Measurements from ENCODE around the gene UTY.

The UTY gene

DNA sequence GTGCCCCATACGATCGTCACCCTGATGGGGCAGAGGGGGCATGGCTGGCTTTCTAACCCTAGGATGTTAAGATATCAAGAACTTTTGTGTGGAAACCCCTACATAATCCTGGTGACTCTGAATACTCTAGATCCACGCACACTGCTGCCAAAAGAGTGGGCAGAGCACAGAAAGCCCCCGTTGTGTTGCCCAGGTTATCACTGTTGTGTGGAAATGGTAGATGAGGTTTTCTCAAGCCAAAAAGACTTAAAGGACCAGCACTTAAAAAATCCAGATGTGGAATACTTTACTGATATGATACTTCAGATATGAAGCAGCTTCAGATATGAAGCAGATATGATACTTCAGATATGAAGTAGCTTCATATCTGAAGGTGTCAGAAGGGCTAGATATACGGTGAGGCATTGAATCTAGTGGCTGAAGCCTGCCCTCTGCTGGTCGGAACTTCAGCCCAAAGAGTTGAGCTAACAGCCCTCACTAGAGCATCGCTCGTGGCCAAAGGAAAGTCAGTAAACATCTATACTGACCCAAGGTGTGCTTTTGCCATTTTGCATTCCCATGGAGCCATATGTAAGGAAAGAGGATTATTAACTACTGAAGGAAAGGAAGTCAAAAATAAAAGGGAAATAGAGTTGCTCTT, 136.4 kb downstream of the UTY start:
- H3K4me3 ChIP-seq (ENCODE audit: low read length), result no peak overlapping the region
- TF ChIP-seq, protein P1, sequence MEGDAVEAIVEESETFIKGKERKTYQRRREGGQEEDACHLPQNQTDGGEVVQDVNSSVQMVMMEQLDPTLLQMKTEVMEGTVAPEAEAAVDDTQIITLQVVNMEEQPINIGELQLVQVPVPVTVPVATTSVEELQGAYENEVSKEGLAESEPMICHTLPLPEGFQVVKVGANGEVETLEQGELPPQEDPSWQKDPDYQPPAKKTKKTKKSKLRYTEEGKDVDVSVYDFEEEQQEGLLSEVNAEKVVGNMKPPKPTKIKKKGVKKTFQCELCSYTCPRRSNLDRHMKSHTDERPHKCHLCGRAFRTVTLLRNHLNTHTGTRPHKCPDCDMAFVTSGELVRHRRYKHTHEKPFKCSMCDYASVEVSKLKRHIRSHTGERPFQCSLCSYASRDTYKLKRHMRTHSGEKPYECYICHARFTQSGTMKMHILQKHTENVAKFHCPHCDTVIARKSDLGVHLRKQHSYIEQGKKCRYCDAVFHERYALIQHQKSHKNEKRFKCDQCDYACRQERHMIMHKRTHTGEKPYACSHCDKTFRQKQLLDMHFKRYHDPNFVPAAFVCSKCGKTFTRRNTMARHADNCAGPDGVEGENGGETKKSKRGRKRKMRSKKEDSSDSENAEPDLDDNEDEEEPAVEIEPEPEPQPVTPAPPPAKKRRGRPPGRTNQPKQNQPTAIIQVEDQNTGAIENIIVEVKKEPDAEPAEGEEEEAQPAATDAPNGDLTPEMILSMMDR (IDR thresholded peaks at IDR 0.05; ENCODE audit: insufficient read depth, low read depth, low read length, missing control alignments), result peak; percentile 62
- peak; percentile 43 for DNase-seq (ENCODE audit: low read depth)

DNA sequence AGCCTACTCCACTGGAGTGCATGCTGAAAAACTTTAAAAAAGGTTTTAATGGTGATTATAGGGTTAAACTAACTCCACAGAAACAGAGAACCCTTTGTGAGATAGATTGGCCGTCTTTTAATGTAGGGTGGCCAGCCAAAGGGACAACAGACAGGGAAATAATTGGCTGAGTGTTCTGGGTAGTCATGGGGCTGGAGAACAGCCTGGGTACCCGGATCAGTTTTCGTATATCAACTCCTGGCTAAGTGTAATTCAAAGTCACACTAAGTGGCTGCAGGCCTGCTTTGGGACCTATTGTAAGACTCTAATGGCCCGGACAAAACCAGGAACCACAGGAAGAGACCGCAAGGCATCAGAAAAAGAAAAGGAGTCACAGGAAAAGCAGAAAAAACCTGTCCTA, 139.9 kb downstream of the UTY start:
- no peak for DNase-seq (ENCODE audit: low read depth)
- H3K4me3 ChIP-seq (ENCODE audit: low read length), result no peak overlapping the region
- TF ChIP-seq, protein P1 (IDR thresholded peaks at IDR 0.05; ENCODE audit: insufficient read depth, low read depth, low read length, missing control alignments), result no peak

DNA sequence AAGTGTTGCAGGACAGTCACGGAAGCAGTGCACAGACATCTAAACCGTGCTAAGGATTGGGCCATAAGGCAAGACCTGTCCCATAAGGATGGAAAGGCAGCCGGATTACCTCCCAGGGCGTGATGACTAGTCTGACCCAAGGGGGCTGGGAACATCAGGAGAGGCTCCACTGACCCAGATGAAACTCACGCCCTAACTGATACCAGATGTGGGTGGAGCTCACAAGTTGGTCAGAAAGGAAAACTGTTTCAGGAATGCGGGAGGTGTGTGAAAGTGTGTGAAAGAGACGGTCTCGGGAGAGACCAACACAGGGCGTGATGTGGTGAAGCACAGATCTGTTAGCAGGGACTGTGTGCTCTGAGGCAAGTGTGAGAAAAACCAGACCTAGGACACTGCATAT, 140.5 kb downstream of the UTY start:
- no peak overlapping the region for H3K4me3 ChIP-seq (ENCODE audit: low read length)
- TF ChIP-seq, protein P1 (IDR thresholded peaks at IDR 0.05; ENCODE audit: insufficient read depth, low read depth, low read length, missing control alignments), result no peak
- DNase-seq (ENCODE audit: low read depth), result peak; percentile 11

DNA sequence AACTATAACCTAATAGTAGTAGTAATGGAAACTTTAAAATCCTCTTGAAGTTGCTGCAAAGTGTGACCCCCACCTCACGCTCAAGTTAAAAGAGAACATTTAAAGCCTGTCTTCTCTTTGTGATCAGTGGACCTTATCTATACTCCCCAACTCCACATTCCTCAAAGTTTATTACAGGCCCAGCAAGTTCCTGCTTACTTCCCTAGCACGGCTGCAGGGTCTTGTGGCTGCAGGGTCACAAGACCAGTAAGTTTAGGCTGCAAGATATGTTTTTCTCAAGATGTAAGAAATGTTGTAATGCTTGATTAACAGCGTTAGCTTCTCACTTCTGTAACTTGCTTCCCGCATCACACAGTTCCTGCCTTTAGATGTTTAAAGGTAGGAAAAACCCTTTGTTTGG, 141.1 kb downstream of the UTY start:
- DNase-seq (ENCODE audit: low read depth), result no peak

DNA sequence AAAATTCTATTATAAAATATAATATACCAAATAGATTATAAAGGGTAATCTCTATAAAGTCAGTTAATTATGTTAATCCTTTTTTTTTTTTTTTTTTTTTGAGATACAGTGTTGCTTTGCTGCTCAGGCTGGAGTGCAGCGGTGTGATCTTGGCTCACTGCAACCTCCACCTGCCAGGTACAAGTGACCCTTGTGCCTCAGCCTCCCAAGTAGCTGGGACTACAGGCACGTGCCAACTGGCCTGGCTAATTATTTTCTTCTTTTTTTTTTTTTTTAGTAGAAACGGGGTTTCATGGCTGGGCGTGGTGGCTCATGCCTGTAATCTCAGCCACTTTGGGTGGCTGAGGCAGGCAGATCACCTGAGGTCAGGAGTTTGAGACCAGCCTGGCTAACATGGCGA, 141.9 kb downstream of the UTY start:
- TF ChIP-seq, protein P1 (IDR thresholded peaks at IDR 0.05; ENCODE audit: insufficient read depth, low read depth, low read length, missing control alignments), result no peak
- no peak for DNase-seq (ENCODE audit: low read depth)
- no peak overlapping the region for H3K4me3 ChIP-seq (ENCODE audit: low read length)

More for the DNA sequence above, 141.1 kb downstream of the UTY start:
- TF ChIP-seq, protein P1 (IDR thresholded peaks at IDR 0.05; ENCODE audit: insufficient read depth, low read depth, low read length, missing control alignments), result no peak
- H3K4me3 ChIP-seq (ENCODE audit: low read length), result no peak overlapping the region

DNA sequence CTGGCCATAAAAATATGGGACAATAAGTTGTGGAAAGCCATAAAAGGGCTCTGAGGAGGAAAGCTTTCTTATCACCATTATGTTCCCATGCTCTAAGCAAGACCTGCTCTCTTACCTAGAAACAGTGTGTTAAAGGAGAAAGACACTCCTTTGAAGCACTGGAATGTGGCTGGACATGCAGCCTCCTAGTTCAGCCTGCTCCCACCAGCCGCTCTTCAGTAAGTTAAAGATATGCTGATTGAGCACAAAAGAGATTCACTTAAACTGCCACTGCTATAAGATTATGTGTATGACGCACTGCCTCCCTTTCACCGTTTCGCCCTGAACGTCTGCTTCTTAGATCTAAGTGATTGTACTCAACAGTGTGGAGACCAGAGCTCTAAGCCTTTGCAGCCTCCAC, 146.0 kb downstream of the UTY start:
- H3K4me3 ChIP-seq (ENCODE audit: low read length), result no peak overlapping the region
- no peak for DNase-seq (ENCODE audit: low read depth)
- TF ChIP-seq, protein P1 (IDR thresholded peaks at IDR 0.05; ENCODE audit: insufficient read depth, low read depth, low read length, missing control alignments), result no peak

DNA sequence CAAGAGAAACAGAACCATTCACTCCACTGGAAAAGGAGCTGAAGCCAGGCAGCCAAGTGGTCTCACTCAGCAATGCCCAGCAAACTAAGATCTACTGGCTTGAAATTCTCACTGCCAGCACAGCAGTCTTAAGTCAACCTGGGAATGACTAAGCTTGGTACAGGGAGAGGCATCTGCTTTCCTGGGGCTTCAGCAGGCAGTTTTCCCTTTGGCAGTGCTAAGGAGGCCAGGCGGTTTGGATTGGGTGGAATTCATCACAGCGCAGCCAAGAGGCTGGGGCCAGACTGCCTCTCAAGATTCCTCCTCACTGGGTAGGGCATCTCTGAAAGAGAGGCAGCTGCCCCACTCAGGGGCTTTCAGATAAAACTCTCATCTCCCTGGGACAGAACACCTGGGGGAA, 149.2 kb downstream of the UTY start:
- H3K4me3 ChIP-seq (ENCODE audit: low read length), result no peak overlapping the region
- TF ChIP-seq, protein P1 (IDR thresholded peaks at IDR 0.05; ENCODE audit: insufficient read depth, low read depth, low read length, missing control alignments), result no peak
- peak; percentile 21 for DNase-seq (ENCODE audit: low read depth)
